Stomach (tissue), 19 donors: ENCODE measurements around the gene PLD2. TPM values are rescaled to one million over a fixed set of nuclear protein-coding genes. Genes with fewer than 3 reads are reported as not detected.
A peak's percentile ranks its signal among the peaks of the same experiment; 100 is the strongest.

Experiments used
- DNase-seq, 2 donors: peaks; one replicate each; pipeline versions ENCODE4 v3.0.0 to v3.0.0-alpha.2; 2013 to 2019
- H3K27ac ChIP-seq, 5 donors: fragments of 200-600 bp in 4 of 5; sonication (generic) in 4 of 5; one replicate each; pipeline ENCODE4 v1.5.1; 2013 to 2019; ENCODE audit warnings: mild to moderate bottlenecking in 1 of 5, moderate library complexity in 1 of 5
- H3K27me3 ChIP-seq, 3 donors: fragments of 200-600 bp; sonication (generic); one replicate each; pipeline ENCODE4 v1.5.1; 2017 to 2019; ENCODE audit warnings: mixed run types in 1 of 3
- H3K36me3 ChIP-seq, 4 donors: fragments of 200-600 bp; sonication (generic); 1 replicate in 3 of 4; 2 replicates in 1 of 4; pipeline ENCODE4 v1.5.1; 2016 to 2019
- H3K4me1 ChIP-seq, 4 donors: fragments of 200-600 bp; sonication (generic); one replicate each; pipeline ENCODE4 v1.5.1; 2016 to 2019
- H3K4me3 ChIP-seq, 4 donors: fragments of 200-600 bp; sonication (generic) in 3 of 4; one replicate each; pipeline ENCODE4 v1.5.1; 2016 to 2019; ENCODE audit warnings: mild to moderate bottlenecking in 1 of 4
- H3K9me3 ChIP-seq, 4 donors: fragments of 200-600 bp; sonication (generic); one replicate each; pipeline ENCODE4 v1.5.1; 2016 to 2019
- CTCF ChIP-seq, 7 experiments: fragments of 450-650 bp in 4 of 7; fragments of 200-600 bp in 3 of 7; sonication (generic) in 3 of 7; IDR thresholded peaks; one replicate each; pipeline ENCODE4 v1.5.1; 2016 to 2019; ENCODE audit warnings: antibody characterized with exemption in 7 of 7, control low read depth in 2 of 7, mild to moderate bottlenecking in 1 of 7
- EP300 ChIP-seq: sonication (generic); formaldehyde crosslinking; IDR thresholded peaks from one replicate; pipeline ENCODE4 v1.6.1; 2017; ENCODE audit warnings: antibody characterized with exemption
- POLR2A ChIP-seq, 4 donors: fragments of 450-650 bp; IDR thresholded peaks; one replicate each; pipeline ENCODE4 v1.6.1; 2016; ENCODE audit warnings: antibody characterized with exemption in 4 of 4, control low read depth in 2 of 4, mild to moderate bottlenecking in 1 of 4, moderate library complexity in 1 of 4
- POLR2AphosphoS5 ChIP-seq, 3 donors: sonication (generic); formaldehyde crosslinking; IDR thresholded peaks; one replicate each; pipeline ENCODE4 v1.6.1; 2016; ENCODE audit warnings: antibody characterized with exemption in 3 of 3
- WGBS, 5 donors: extraction: QIAGEN DNeasy Blood & Tissue Kit in 3 of 5; methylation state at CpG; one replicate each; pipeline versions ENCODE4 v1.1.5 to v1.1.7; 2013 to 2018; 5-methylcytosine and 5-hydroxymethylcytosine counted together
- intact Hi-C: fragments of 100-400 bp; cut with DNase I; formaldehyde crosslinking; loops from one replicate; pipeline ENCODE4 v1.15.1; 2023; ENCODE audit warnings: low total_unique reads
- long read RNA-seq, 10 donors: transcript quantifications; one replicate each; lab custom pipeline, GENCODE V29; 2026
- polyA plus RNA-seq, 3 donors: library from polyadenylated mRNA; stranded (reverse); fragments of 200-250 nt; gene quantifications; one replicate each; pipeline ENCODE4 v1.2.3, GENCODE V29; 2013
- total RNA-seq, 5 donors: library from RNA; depleted of rRNA; stranded (reverse); fragments of >200 nt; gene quantifications; one replicate each; pipeline versions ENCODE4 v1.1.0 to v1.2.3, GENCODE V29; 2014 to 2016
- donor health status: healthy with polysubstance abuse.
- donor health status: Bipolar disorder and iron deficiency.
- donor health status: healthy.

PLD2 gene
- total RNA-seq, result 100 to 1,000 TPM in 2 of 5 donors, 10 to 100 TPM in 3; 14.5 to 123 (median 34.1) TPM
- polyA plus RNA-seq, result 10 to 100 TPM; 10.3 to 28.7 (median 10.8) TPM
- long read RNA-seq, donor 1, partial matches to known transcripts, result 0 of 1 reads
- long read RNA-seq, donor 1, other reads (novel, unspliced or antisense), result 0 of 1 reads
- long read RNA-seq, donor 2, partial matches to known transcripts, result 0 of 1 reads
- long read RNA-seq, donor 2, other reads (novel, unspliced or antisense), result 0 of 1 reads
- long read RNA-seq, donor 3, result 0 reads
- long read RNA-seq, donor 4, partial matches to known transcripts, result 0 of 1 reads
- long read RNA-seq, donor 4, other reads (novel, unspliced or antisense), result 0 of 1 reads
- long read RNA-seq, donor 5, partial matches to known transcripts, result 0 of 1 reads
- long read RNA-seq, donor 5, other reads (novel, unspliced or antisense), result 0 of 1 reads
- long read RNA-seq, donor 6, transcript PLD2-212 (2 exons, 424 nt), result major isoform, 5 of 6 reads
- long read RNA-seq, donor 6, partial matches to known transcripts, result 0 of 6 reads
- long read RNA-seq, donor 6, other reads (novel, unspliced or antisense), result 0 of 6 reads
- long read RNA-seq, donor 7, result 0 reads
- long read RNA-seq, donor 8, partial matches to known transcripts, result 0 of 2 reads
- long read RNA-seq, donor 8, other reads (novel, unspliced or antisense), result 0 of 2 reads
- long read RNA-seq, donor 9, partial matches to known transcripts, result 0 of 4 reads
- long read RNA-seq, donor 9, other reads (novel, unspliced or antisense), result 0 of 4 reads
- long read RNA-seq, donor 10, result 0 reads

- intact Hi-C loops, result no loop called here
- peak; percentile 91 to 96 for DNase-seq
- Histone ChIP-seq H3K9me3 (no peaks in the 10 kb centered on the region), H3K27ac (peak within 1 kb of the TSS; percentile 75 to 84 (median 81)), H3K4me3 (peak within 1 kb of the TSS; percentile 83 to 95 (median 85)), H3K4me1 (peaks cover 12 to 26% (median 23%) of the 10 kb centered on the region in 4 donors), H3K27me3 (no peaks in the 10 kb centered on the region), H3K36me3 (peaks cover 0 to 27% (median 19%) of the 10 kb centered on the region in 4 donors)
- TF ChIP-seq POLR2AphosphoS5 (IDR thresholded peaks at IDR 0.05) (no peak), POLR2A (IDR thresholded peaks at IDR 0.05) (no peak), EP300 (no peak), CTCF (IDR thresholded peaks at IDR 0.05) (no peak)
- WGBS, 5 donors, result 0 to 1% (median 1%) methylated on average over 15 to 102 of the region's 106 CpGs
Observed at GRCh38 chr17:4806777-4807604, at the start of gene PLD2. Gene PLD2, plus strand, starts transcription at chr17:4807152. Its CDS starts 621 bp downstream, at chr17:4807773.

DNA sequence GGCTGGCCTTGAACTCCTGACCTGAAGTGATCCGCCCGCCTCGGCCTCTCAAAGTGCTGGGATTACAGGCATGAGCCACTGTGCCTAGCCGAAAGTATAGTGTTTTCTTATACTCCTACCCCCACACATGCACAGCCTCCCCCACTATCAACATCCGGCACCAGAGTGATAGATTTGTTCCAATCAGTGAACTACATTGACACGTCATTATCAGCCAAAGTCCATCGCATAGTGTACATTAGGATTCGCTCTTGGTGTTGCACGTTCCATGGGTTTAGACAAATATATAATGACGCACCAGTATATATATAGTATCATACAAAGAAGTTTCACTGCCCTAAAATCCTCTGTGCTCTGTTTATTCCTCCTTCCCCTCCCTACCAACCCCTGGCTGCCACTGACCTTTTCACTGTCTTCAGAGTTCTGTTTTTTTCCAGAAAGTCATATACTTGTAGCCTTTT lies 47.1 kb upstream of the PLD2 start:
- no peak for TF ChIP-seq CTCF (IDR thresholded peaks at IDR 0.05)
- no peak for TF ChIP-seq POLR2AphosphoS5 (IDR thresholded peaks at IDR 0.05)
- no peak for TF ChIP-seq EP300
- TF ChIP-seq POLR2A (IDR thresholded peaks at IDR 0.05), result no peak
- Histone ChIP-seq H3K9me3 (no peaks in the 10 kb centered on the region), H3K36me3 (no peaks in the 10 kb centered on the region), H3K27me3 (peaks cover 0 to 33% (median 6%) of the 10 kb centered on the region in 3 donors), H3K27ac (no peak overlapping the region), H3K4me1 (no peaks in the 10 kb centered on the region), H3K4me3 (no peak overlapping the region)
- intact Hi-C loops, result no loop called here
- 57 to 74% (median 64%) methylated on average over 9 to 10 of the region's 10 CpGs for WGBS, 5 donors
- peak in 1 of 2 donors; percentile 50 for DNase-seq

- Histone ChIP-seq H3K27me3 (peaks cover 0 to 10% (median 0%) of the 10 kb centered on the region in 3 donors), H3K36me3 (no peaks in the 10 kb centered on the region), H3K27ac (peak overlapping the region in 3 of 5 donors; percentile 25 to 46 (median 33)), H3K4me3 (no peak overlapping the region), H3K4me1 (no peaks in the 10 kb centered on the region), H3K9me3 (no peaks in the 10 kb centered on the region)
- intact Hi-C loops, result no loop called here
- no peak for TF ChIP-seq POLR2AphosphoS5 (IDR thresholded peaks at IDR 0.05)
- no peak for TF ChIP-seq EP300
- no peak for TF ChIP-seq CTCF (IDR thresholded peaks at IDR 0.05)
- no peak for TF ChIP-seq POLR2A (IDR thresholded peaks at IDR 0.05)
- WGBS, 5 donors, result 58 to 75% (median 71%) methylated on average over 3 of the region's 3 CpGs
- no peak for DNase-seq
Observed at GRCh38 chr17:4764595-4764994, 42.4 kb upstream of the PLD2 start.

GRCh38 chr17:4766201-4766600 lies 40.8 kb upstream of the PLD2 start:
- TF ChIP-seq CTCF (IDR thresholded peaks at IDR 0.05), result no peak
- TF ChIP-seq POLR2A (IDR thresholded peaks at IDR 0.05), result no peak
- TF ChIP-seq POLR2AphosphoS5 (IDR thresholded peaks at IDR 0.05), result no peak
- no peaks in the 10 kb centered on the region for H3K36me3 ChIP-seq
- no peaks in the 10 kb centered on the region for H3K9me3 ChIP-seq
- intact Hi-C loops, result no loop called here
- H3K27ac ChIP-seq, result peak overlapping the region in 2 of 5 donors; percentile 53 to 65
- 77 to 89% (median 85%) methylated on average over 3 of the region's 3 CpGs for WGBS, 5 donors
- no peaks in the 10 kb centered on the region for H3K27me3 ChIP-seq
- H3K4me1 ChIP-seq, result peaks cover 0 to 3% (median 1%) of the 10 kb centered on the region in 4 donors
- DNase-seq, result no peak
- no peak overlapping the region for H3K4me3 ChIP-seq
